GM21381 (cell line): ENCODE data around the gene CAPZA2.
"Not testable (repeated sequence)": the region's sequence is repeated elsewhere in the genome, so short reads cannot be mapped to it uniquely, and the experiment has no call there.

ENCODE experiments used
- ATAC-seq: cut with Tn5 transposase; IDR thresholded peaks from one replicate; pipeline ENCODE4 v1.9.1; 2021; ENCODE audit warnings: mild to moderate bottlenecking, moderate library complexity; ENCODE audit not compliant: unreplicated experiment

The CAPZA2 gene

GRCh38 chr7:116953372-116953905 is 91.1 kb downstream of the CAPZA2 start, which contains the start of gene ST7:
TSS of gene ST7 (plus strand) at chr7:116953501. CDS start at chr7:116953541, 40 bp downstream.
- peak; percentile 40 for ATAC-seq

- peak; percentile 22 for ATAC-seq
Measured at GRCh38 chr7:116953906-116954838, 91.8 kb downstream of the CAPZA2 start.

- no peak for ATAC-seq
Measured at GRCh38 chr7:116955340-116955739, 93.0 kb downstream of the CAPZA2 start.

- peak; percentile 67 for ATAC-seq
Measured at GRCh38 chr7:116955801-116956476, 93.6 kb downstream of the CAPZA2 start.

DNA sequence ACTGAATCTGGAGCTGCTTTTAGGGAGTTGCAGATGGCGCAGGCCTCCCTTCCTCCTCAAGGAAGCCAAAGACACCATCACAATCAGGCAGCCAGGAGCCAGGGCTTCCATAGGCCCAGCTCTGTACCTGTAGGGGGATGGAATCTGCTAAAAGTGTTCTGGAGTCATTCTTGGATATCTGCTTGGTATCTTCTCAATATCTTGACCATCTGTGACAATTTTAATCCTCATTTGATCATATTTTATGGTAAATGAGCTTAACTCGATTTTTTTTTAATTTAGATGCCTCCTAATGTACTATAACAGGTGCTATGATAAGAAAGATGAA is 94.1 kb downstream of the CAPZA2 start:
- ATAC-seq, result no peak

- ATAC-seq, result peak; percentile 28
Measured at GRCh38 chr7:116957874-116958273, 95.5 kb downstream of the CAPZA2 start.

GRCh38 chr7:116961966-116962673 is 99.7 kb downstream of the CAPZA2 start:
- not testable (repeated sequence) for ATAC-seq

- ATAC-seq, result no peak
Measured at GRCh38 chr7:116963234-116963633, 100.8 kb downstream of the CAPZA2 start.

DNA sequence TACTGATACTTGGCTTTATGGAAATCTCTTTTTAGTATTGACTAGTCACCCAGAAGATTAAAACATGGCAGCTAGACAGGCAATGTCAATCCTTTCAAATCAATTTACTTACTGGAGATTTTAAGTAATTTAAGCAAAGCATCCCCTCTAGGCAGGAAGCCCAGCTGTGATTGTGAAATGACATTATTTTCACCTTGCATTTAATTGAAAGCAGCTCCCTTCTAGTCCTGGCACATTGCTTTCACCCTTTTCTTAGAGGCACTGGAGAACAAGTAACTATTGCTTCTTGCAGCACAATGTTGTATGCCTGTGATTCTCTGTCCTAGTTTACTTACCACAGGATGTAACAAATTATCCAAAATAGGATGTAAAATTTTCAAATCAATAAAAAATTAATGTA is 104.2 kb downstream of the CAPZA2 start:
- ATAC-seq, result no peak

- no peak for ATAC-seq
Measured at GRCh38 chr7:116967254-116967922, 105.0 kb downstream of the CAPZA2 start.

GRCh38 chr7:116967983-116968382 is 105.6 kb downstream of the CAPZA2 start:
- no peak for ATAC-seq

GRCh38 chr7:116968631-116969030 is 106.2 kb downstream of the CAPZA2 start:
- no peak for ATAC-seq

- ATAC-seq, result no peak
Measured at GRCh38 chr7:116969371-116969902, 107.0 kb downstream of the CAPZA2 start.

DNA sequence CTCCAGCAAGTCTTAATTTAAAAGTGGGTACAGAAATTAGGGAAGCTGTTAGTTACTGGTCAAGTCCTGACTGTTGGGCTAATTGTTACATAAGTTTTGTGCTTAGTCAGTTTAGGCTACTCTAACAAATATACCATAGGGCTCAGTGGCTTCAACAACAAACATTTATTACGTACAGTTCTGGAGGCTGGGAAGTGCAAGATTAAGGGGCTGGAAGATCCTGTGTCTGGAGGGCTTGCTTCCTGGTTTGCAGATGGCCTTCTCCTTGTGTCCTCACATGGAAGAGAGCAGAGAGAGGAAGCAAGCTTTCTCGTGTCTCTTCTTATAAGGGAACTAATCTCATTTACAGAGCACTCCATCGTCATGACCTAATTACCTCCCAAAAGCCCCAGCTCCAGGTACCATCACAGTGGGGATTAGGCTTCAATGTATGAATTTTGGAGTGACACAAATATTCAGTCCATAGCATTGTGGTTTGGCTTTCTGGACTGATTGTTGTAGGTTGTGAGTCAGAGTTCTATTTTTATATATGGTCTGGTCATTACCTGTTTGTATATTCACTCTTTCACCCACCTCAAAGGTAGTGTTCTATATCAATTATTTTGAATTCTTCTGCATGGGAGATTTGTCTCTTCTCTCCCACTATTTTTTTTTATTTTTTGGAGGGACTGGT is 108.0 kb downstream of the CAPZA2 start:
- peak; percentile 59 for ATAC-seq

DNA sequence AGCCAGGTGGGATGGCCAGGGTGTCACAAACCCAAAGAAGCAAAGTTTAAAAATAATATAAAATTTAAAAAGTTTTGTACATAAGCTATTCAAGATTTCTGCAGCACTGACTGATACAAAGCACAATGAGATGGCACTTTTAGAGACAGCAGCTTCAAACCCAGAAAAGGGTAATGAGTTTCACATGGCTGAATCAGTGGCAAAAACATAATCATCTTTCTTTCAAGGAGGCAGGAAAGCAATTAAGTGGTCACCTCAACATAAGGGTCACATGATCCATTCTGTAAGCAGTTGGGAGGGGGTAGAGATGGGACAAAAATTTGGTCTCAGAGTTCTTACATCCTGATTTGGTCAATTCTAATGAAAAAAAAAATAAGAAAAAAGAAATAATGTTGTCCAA is 108.8 kb downstream of the CAPZA2 start:
- not testable (repeated sequence) for ATAC-seq
